HG03469 (cell line): ENCODE results near the gene GATA6.

Experiments used
- ATAC-seq: cut with Tn5 transposase; IDR thresholded peaks from one replicate; pipeline ENCODE4 v1.9.1; 2021; ENCODE audit warnings: mild to moderate bottlenecking, moderate library complexity, moderate number of reproducible peaks; ENCODE audit not compliant: unreplicated experiment

GATA6 gene

GRCh38 chr18:22233266-22233665 is 63.9 kb downstream of the GATA6 start:
- ATAC-seq, result no peak

GRCh38 chr18:22238036-22238435 is 68.6 kb downstream of the GATA6 start:
- no peak for ATAC-seq

- no peak for ATAC-seq
These were observed 69.3 kb downstream of the GATA6 start for GRCh38 chr18:22238681-22239080.

- no peak for ATAC-seq
These were observed 72.6 kb downstream of the GATA6 start for GRCh38 chr18:22241921-22242361.

- no peak for ATAC-seq
These were observed 74.1 kb downstream of the GATA6 start for GRCh38 chr18:22243513-22243912.

GRCh38 chr18:22250026-22250425 is 80.6 kb downstream of the GATA6 start:
- no peak for ATAC-seq

- no peak for ATAC-seq
These were observed 81.2 kb downstream of the GATA6 start for GRCh38 chr18:22250591-22250996.
